RCC 7860 (cell line): Measurements from ENCODE around the gene HMG20B.
"Not testable (repeated sequence)": the region's sequence is repeated elsewhere in the genome, so short reads cannot be mapped to it uniquely, and the experiment has no call there.

Source experiments
- DNase-seq: peaks from one replicate; pipeline ENCODE4 v3.0.0-alpha.2; 2015; ENCODE audit warnings: low spot score
- FAIRE-seq: peaks from 2 replicates; lab custom pipeline; 2012; peaks lifted over from hg19 to GRCh38; lab: Jason Lieb, UNC

The HMG20B gene

GRCh38 chr19:3554254-3555083 lies 18.3 kb upstream of the HMG20B start:
- FAIRE-seq (no peak), DNase-seq (no peak)

GRCh38 chr19:3555653-3556422 lies 16.9 kb upstream of the HMG20B start:
- no peak for DNase-seq
- FAIRE-seq, result no peak

GRCh38 chr19:3556423-3556977 lies 16.2 kb upstream of the HMG20B start:
- FAIRE-seq (no peak), DNase-seq (no peak)

GRCh38 chr19:3556978-3557460 lies 15.7 kb upstream of the HMG20B start:
- FAIRE-seq (no peak), DNase-seq (peak; percentile 46)

- DNase-seq, result peak; percentile 79
- FAIRE-seq, result peak; percentile 10
These were observed 15.1 kb upstream of the HMG20B start, which contains the start of gene MFSD12 for GRCh38 chr19:3557461-3558248. TSS of gene MFSD12 (minus strand) at chr19:3557586. CDS start at chr19:3557403, 183 bp downstream.

- FAIRE-seq (no peak), DNase-seq (no peak)
These were observed 8.8 kb upstream of the HMG20B start for GRCh38 chr19:3563709-3564524.

- peak; percentile 55 for FAIRE-seq
- peak; percentile 51 for DNase-seq
These were observed 7.6 kb upstream of the HMG20B start for GRCh38 chr19:3565139-3565538.

- FAIRE-seq, DNase-seq: not testable (repeated sequence)
These were observed 2.7 kb upstream of the HMG20B start for GRCh38 chr19:3570042-3570441.

GRCh38 chr19:3570606-3571011 lies 2.1 kb upstream of the HMG20B start:
- FAIRE-seq, result no peak
- no peak for DNase-seq

- FAIRE-seq, result peak; percentile 90
These were observed 451 bp upstream of the HMG20B start for GRCh38 chr19:3572132-3572854.

GRCh38 chr19:3573162-3573857 lies 566 bp downstream of the HMG20B start:
- no peak for DNase-seq
- FAIRE-seq, result no peak

More at GRCh38 chr19:3572132-3572854, 451 bp upstream of the HMG20B start:
- DNase-seq, result peak; percentile 97

GRCh38 chr19:3573858-3574637 lies 1.3 kb downstream of the HMG20B start:
- FAIRE-seq, result peak; percentile 71
- DNase-seq, result peak; percentile 88

- no peak for FAIRE-seq
- no peak for DNase-seq
These were observed 2.6 kb downstream of the HMG20B start for GRCh38 chr19:3575260-3575741.

- DNase-seq (no peak), FAIRE-seq (no peak)
These were observed 3.4 kb downstream of the HMG20B start for GRCh38 chr19:3575949-3576673.

GRCh38 chr19:3576696-3577443 lies 4.1 kb downstream of the HMG20B start:
- no peak for DNase-seq
- FAIRE-seq, result no peak

- FAIRE-seq (no peak), DNase-seq (no peak)
These were observed 5.1 kb downstream of the HMG20B start for GRCh38 chr19:3577723-3578344.
